Measurements from ENCODE around the gene MCCD1.
A peak's percentile ranks its signal among the peaks of the same experiment; 100 is the strongest.
"Not testable (repeated sequence)": the region's sequence is repeated elsewhere in the genome, so short reads cannot be mapped to it uniquely, and the experiment has no call there.

Gene MCCD1

GRCh38 chr6:31543639-31544038, 14.9 kb downstream of the MCCD1 start:
- DNase-seq (ENCODE audit: low read depth, low spot score): no peak

- DNase-seq (ENCODE audit: low read depth, low spot score): no peak
Measured at GRCh38 chr6:31544676-31545075, 15.9 kb downstream of the MCCD1 start.

GRCh38 chr6:31545291-31545690, 16.5 kb downstream of the MCCD1 start:
- no peak for DNase-seq (ENCODE audit: low read depth, low spot score)

GRCh38 chr6:31546339-31546957, 17.7 kb downstream of the MCCD1 start, which contains the start of gene ATP6V1G2:
ATP6V1G2 (minus strand) TSS chr6:31546608; CDS start chr6:31546559, 49 bp downstream.
- DNase-seq (ENCODE audit: low read depth, low spot score): peak; percentile 70

GRCh38 chr6:31546958-31547726, 18.4 kb downstream of the MCCD1 start, which contains the start of gene NFKBIL1:
NFKBIL1 (plus strand) TSS chr6:31547608; CDS start chr6:31547695, 87 bp downstream.
- DNase-seq (ENCODE audit: low read depth, low spot score): peak; percentile 76

GRCh38 chr6:31547727-31548543, 19.2 kb downstream of the MCCD1 start:
- DNase-seq (ENCODE audit: low read depth, low spot score): no peak

- no peak for DNase-seq (ENCODE audit: low read depth, low spot score)
Measured at GRCh38 chr6:31548544-31548873, 19.7 kb downstream of the MCCD1 start.

GRCh38 chr6:31551371-31551770, 22.6 kb downstream of the MCCD1 start:
- not testable (repeated sequence) for DNase-seq (ENCODE audit: low read depth, low spot score)

- DNase-seq (ENCODE audit: low read depth, low spot score): no peak
Measured at GRCh38 chr6:31556307-31556706, 27.5 kb downstream of the MCCD1 start.

GRCh38 chr6:31557443-31558317, 28.9 kb downstream of the MCCD1 start:
- no peak for DNase-seq (ENCODE audit: low read depth, low spot score)

GRCh38 chr6:31558318-31558625, 29.5 kb downstream of the MCCD1 start:
- DNase-seq (ENCODE audit: low read depth, low spot score): no peak

- DNase-seq (ENCODE audit: low read depth, low spot score): peak; percentile 49
Measured at GRCh38 chr6:31558631-31559500, 30.1 kb downstream of the MCCD1 start.

- DNase-seq (ENCODE audit: low read depth, low spot score): no peak
Measured at GRCh38 chr6:31559606-31559957, 30.8 kb downstream of the MCCD1 start.

- no peak for DNase-seq (ENCODE audit: low read depth, low spot score)
Measured at GRCh38 chr6:31559958-31560696, 31.4 kb downstream of the MCCD1 start.

- no peak for DNase-seq (ENCODE audit: low read depth, low spot score)
Measured at GRCh38 chr6:31560697-31561058, 31.9 kb downstream of the MCCD1 start.

GRCh38 chr6:31567531-31568370, 39.0 kb downstream of the MCCD1 start:
- no peak for DNase-seq (ENCODE audit: low read depth, low spot score)

- peak; percentile 63 for DNase-seq (ENCODE audit: low read depth, low spot score)
Measured at GRCh38 chr6:31568537-31568961, 39.8 kb downstream of the MCCD1 start.

- DNase-seq (ENCODE audit: low read depth, low spot score): no peak
Measured at GRCh38 chr6:31569861-31570536, 41.2 kb downstream of the MCCD1 start.

All from activated naive CD8-positive, alpha-beta T cell treated with anti-CD3 and anti-CD28 coated beads, Interleukin-2, amount 50 U/mL, for 16 hours (primary cell).